GM18511 (cell line): ENCODE measurements around the gene EFEMP2.

Experiments used
- ATAC-seq: cut with Tn5 transposase; IDR thresholded peaks from one replicate; pipeline ENCODE4 v1.9.1; 2021; ENCODE audit warnings: mild to moderate bottlenecking, moderate library complexity; ENCODE audit not compliant: unreplicated experiment

EFEMP2 gene

DNA sequence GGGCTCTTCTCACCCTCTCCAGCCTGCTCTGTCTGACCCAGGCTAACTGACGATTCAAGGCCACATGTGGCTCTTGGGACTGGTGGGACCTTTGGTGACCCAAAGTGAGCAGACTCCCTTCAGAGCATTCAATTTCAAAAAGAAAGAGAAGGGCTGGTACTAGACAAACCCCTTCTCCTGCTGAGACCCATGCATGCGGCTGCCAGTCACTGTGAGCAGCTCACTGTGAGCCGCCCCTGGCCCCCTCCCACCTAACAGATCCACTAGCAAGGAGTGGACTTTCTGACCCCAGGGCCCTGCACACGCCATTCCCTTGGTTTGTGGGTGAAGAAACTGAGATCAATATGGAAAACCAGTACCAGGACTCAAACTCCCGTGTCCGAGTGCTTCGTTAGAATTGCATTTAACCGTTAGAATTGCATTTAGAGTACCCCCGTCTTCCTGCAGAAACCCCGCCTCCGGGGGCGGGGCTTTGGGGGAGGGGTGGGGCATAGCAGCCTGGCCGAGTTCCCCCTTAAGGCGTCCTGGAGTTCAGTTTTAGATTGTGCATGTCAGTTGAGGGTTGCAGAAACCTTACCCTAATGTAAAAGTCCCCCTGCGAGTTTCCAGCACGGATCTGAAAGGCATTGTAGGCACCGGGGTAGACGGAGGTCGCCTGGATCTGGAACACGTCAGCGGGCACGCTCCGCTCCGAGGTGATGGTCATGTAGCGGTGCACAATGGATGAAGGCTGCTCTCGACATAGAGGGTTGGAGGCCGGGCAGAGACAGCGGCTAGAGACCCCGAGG is 5.1 kb downstream of the EFEMP2 start:
- no peak for ATAC-seq

DNA sequence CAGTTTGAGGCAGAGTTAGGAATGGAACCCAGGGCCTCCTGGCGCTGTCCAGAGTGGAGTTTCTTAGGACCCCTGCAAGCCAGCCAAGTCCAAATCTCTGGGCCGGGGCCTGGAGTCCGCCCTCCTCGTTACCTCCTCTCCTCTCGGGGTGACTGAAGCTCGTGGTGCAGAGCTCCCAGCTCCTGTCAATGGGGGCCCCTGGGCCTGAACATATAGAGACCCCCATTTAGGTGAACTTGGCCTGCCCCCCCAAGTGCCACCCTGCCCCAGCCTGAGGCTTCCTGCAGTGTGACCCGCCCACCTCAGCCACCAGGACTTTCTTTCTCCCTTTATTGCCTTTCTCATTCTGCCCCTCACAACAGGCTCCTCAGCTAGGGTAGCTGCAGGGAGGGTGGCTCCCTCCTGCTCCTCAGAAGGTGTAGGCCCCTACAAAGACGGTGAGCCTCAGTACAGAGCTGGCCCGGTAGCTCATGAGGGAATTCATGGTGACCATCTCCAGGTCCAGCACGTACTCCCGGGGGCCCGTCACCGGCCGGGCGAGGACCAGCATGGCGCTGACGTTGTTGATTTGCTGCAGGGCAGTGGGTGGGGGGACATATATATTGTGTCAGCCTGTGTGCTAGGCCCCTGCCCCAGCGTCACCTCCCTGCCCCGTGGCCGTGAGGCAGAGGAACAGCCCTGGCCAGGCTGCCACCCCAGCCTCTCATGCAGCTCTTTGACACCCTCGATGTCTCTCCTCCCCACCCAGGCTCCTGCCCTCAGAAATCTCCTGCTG is 5.9 kb downstream of the EFEMP2 start:
- no peak for ATAC-seq

DNA sequence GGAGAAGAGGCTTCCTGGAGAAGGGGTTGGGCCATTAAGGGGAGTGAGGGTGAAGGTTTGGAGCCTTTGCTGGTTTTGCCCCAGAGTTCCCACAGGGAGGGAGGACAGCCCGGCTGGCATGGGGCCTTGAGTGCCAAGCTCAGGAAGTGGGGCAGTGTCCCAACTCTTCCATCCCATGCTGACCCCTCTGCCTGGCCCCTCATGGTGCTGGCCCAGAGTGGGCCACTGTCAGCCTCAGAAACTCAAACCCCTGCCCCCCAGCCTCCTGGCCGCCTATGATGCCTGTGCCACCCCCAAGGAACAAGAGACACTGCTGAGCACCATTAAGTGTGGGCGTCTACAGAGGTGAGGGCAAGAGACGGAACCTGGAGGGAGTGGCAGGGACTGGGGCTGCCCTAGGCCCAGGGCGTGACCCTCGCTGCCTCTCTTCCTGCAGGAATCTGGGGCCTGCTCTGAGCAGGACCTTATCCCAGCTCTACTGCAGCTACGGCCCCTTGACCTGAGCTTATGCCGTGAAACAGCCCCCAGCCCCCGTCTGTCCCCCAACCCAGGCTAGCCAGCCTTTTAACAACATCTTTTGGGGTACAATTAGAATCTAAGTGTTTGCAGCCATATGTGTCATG is 6.9 kb downstream of the EFEMP2 start:
- no peak for ATAC-seq

DNA sequence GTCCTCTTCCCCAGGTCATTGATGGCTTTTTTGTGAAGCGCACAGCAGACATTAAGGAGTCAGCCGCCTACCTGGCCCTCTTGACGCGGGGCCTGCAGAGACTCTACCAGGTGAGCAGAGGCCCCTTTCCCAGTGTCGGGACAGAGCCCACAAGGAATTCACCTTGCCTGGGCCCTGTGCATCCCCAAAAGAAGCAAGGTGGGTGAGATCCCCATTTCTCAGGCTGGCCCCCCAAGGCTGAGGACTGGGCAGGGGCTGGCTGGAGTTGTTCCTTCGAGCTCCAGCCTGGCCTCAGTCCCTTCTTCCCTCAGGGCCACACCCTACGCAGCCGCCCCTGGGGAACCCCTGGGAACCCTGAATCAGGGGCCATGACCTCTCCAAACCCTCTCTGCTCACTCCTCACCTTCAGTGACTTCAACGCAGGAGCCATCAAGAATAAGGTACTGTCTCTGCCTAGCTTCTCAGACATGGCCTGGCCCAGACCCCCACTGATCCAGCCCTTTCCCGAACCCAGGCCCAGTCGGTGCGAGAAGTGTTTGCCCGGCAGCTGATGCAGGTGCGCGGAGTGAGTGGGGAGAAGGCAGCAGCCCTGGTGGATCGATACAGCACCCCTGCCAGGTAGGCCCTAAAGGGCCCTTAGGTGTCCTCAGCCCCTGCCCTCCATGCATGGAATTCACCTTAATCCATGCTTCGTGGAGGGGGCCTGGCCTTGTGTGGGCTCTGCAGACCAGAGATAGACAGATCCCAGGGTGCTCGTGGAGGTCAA is 7.7 kb downstream of the EFEMP2 start:
- ATAC-seq: no peak

DNA sequence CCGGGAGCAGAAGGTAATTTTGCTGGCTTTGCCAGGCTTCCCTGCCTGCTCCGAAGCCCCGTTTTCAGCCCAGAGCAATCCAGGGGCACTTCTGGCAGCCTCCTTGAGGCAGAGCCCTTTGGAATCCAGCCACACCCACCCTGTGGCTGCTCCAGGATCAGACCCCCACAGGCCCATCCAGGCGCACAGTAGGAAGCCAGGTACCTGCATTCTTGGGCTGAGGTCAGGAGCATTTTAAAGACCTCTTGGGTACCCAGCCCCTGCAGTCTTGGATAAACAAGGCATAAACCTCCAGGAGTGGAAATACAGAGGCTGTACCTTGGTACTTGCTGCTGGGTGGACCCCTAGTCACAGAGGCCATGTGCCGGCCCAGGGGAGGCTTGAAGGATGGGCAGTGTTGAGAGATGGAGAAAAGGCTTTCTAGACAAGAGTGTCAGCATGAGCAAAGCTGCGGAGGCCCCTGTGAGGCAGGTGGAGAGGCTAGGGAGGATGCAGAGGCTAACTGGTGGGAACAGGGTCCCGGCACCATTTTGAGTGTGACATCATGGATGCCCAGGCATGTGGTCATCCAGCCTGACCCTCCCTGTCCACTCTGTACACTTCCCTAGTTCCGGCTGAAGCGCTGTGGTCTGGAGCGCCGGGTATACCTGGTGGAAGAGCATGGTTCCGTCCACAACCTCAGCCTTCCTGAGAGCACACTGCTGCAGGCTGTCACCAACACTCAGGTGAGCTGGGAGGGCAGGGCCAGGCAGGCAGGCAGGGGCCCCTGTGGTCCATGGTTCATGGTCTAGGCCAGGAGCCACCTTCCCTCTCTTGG is 8.5 kb downstream of the EFEMP2 start:
- ATAC-seq: no peak

DNA sequence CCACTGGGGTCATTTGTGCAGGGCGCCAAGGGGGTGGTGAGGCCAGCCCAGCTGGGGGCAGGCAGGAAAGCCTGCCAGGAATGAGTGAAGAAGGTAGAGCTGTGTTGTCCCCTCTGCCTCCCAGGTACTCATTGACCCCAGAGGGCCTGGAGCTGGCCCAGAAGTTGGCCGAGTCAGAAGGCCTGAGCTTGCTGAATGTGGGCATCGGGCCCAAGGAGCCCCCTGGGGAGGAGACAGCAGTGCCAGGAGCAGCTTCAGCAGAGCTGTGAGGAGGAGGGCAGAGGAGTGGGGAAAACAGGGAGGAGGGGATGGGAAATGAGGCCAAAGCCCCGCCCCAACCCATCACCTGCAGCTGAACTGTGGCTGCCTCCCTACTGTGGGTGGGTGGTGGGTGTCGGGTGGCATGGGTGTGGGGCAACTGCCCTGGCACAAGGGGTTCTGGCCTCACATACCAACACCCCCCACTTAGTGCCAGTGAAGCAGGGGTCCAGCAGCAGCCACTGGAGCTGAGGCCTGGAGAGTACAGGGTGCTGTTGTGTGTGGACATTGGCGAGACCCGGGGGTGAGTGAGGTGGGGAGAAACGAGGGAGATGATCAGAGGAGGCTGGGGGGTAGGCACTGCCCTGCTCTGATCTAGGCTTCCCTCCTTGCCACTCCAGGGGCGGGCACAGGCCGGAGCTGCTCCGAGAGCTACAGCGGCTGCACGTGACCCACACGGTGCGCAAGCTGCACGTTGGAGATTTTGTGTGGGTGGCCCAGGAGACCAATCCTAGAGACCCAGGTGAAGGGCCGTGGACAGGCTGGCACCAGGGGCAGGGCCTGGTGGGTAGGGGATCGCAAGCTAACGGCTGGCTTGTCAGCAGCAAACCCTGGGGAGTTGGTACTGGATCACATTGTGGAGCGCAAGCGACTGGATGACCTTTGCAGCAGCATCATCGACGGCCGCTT is 9.4 kb downstream of the EFEMP2 start:
- no peak for ATAC-seq

DNA sequence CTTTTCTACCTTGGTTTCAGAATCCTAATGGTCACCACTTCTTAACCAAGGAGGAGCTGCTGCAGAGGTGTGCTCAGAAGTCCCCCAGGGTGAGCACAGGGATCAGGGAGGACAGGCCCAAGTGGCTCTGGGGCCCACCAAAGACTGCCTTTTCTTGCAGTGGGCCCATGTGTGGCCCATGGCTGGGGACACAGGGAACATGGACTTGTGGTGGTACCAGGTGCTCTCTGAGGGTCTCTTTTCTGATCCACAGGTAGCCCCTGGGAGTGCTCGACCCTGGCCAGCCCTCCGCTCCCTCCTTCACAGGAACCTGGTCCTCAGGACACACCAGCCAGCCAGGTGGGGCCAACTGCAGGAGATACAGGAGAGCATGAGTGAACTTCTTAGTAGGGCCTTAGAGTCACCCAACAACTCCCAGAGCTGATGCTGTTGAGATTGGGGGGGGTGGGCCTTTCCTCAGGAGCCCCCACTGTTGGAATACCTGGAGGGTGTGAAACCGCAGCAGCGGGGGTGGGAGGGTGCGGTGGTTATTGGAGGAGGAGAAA is 10.3 kb downstream of the EFEMP2 start:
- ATAC-seq: no peak

DNA sequence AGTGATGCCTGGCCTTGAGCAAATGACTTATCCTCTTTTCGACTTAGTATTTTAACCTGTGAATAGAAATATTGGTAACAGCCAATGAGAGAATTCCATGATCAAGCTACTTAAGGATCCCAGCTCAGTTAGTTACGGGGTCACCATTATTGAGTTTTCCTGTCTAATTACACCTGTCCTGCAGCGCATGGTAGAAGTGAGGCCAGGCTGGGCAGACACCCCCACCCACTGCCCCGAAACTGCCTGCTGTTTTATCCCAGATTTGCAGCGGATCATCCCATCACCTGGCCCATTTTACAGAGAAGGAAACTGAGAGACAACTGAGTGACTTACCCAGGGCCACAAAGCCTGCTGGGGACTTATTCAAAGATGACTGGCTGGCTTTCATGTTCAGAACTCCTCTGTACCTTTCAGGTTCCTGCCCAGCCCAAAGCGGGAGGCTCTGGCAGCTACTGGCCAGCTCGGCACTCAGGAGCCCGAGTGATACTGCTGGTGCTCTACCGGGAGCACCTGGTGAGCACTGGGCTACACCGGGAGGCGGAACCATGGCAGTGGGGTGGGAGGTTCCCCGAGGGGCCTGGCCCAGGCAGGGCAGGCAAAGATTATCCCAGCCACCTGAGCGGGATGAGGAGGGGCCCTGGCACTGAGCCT is 10.9 kb downstream of the EFEMP2 start:
- ATAC-seq: no peak

DNA sequence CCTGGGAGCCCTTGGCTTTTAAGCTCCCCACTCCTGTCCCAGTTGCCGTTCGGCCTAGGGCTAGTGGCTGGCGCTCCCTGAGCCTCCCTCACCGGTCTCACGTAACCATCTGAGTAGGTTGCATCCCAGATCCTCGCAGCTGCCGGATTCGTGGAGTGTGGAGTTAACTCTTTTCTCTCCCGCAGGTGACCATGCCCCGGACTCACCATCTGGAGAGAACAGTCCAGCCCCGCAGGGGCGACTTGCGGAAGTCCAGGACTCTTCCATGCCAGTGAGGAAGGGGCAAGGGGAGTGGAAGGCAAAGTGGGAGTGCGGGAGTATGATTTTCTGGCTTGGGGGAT is 11.5 kb downstream of the EFEMP2 start:
- no peak for ATAC-seq

DNA sequence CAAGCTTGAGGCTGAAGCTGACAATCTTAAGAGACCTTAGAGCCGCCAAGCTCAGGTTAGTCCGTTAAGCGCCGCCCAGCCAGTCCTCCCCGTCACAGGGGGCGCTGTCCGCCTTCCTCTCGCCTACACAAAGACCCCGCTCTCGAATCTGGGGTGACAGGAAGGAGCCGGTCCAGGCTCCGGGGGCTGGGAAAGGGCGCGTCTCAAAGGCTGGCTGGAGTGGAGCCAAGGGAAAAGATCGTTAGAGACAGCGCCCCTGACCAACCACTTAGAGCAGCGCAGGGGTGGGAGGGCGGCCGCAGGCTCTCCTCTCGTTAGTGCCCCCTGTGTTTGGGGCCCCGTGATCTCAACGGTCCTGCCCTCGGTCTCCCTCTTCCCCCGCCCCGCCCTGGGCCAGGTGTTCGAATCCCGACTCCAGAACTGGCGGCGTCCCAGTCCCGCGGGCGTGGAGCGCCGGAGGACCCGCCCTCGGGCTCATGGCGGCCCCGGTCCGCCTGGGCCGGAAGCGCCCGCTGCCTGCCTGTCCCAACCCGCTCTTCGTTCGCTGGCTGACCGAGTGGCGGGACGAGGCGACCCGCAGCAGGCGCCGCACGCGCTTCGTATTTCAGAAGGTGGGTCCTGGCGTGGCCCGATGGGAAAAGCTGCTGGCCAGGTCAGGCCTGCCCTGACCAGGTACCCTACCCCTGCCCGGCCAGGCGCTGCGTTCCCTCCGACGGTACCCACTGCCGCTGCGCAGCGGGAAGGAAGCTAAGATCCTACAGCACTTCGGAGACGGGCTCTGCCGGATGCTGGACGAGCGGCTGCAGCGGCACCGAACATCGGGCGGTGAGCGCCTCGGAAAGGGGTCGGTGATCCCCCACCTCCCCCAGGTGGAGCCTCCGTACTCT is 12.1 kb downstream of the EFEMP2 start, which contains the start of gene MUS81:
Gene MUS81 (plus strand): TSS at position 156 of the 887 bp plus-strand sequence. CDS start 321 bp downstream, at position 477.
- ATAC-seq: peak; percentile 39

DNA sequence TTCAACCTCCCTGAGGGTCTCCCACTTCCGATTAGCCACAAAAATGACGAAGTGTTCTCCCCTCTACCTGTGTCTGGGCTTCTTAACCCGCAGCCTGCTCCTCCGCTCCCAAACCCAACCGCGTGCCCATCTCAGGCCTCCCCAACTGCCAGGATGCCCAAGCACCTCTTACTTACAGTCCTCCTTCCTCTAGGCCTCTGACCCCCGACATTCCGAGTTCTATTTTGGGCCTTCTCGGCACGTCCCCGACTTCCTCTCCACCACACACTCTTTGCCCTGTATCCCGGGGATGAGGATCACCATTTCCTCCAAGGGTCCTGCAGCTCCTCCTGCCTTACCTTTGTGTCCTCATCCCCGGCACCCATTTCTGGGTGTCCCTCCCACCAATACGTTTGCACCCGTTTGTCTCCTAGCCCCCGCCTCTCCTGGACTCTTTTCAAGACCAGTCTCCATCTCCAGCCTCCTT is 12.8 kb downstream of the EFEMP2 start:
- ATAC-seq: no peak

DNA sequence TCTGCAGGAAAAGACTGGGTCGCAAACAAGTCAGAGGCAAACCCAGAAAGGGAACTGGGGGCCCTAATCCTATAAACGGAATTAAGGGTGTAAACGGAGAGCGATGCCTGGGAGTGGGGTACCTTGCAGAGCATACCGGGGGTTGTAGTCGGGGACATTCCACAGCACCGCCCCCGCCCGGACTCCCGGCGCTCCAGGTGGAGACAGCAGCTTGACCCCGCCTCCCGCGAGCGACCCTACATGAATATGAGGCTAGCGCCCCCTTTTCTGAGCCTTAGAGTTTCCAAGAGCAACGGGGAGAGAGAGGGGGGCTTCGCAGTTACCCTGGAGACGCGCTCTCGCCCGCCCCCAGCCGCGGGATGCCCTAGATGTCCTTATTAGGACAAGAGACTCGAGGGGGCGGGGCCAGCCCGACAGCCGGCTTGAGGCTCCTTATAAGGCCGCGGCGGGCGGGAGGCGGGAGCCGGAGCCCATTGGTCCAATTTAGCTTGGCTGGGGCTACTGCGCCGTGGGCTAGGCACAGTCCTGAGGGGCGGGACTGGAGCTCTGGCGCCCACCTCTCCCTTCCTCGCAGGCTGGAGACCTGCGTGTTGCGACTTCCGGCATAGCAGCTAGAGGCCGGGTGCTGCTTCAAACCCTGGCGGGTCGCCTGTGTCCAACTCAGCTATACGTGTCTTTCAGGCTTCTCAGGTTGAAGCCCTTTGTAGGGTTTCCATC is 13.3 kb downstream of the EFEMP2 start:
- peak; percentile 62 for ATAC-seq

DNA sequence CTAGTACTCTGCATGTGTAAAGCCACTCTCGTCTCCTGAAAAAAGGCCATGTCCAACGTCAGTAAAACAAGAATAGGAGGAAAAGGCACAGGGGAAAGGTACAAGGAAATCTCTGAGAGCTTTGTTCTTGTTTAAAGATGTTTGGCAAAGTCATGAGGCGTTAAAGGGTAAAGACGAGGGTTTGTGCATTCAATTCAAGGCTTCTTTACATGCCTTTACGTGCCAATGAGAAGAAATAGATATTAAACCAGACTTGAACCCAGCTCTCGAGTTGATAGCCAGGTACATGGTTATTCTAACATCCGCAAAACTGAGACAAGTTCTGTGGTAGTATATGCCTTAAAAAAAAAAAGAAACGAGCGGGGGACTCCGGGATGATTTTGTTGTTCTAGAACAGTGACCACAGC is 13.9 kb downstream of the EFEMP2 start:
- ATAC-seq: no peak

DNA sequence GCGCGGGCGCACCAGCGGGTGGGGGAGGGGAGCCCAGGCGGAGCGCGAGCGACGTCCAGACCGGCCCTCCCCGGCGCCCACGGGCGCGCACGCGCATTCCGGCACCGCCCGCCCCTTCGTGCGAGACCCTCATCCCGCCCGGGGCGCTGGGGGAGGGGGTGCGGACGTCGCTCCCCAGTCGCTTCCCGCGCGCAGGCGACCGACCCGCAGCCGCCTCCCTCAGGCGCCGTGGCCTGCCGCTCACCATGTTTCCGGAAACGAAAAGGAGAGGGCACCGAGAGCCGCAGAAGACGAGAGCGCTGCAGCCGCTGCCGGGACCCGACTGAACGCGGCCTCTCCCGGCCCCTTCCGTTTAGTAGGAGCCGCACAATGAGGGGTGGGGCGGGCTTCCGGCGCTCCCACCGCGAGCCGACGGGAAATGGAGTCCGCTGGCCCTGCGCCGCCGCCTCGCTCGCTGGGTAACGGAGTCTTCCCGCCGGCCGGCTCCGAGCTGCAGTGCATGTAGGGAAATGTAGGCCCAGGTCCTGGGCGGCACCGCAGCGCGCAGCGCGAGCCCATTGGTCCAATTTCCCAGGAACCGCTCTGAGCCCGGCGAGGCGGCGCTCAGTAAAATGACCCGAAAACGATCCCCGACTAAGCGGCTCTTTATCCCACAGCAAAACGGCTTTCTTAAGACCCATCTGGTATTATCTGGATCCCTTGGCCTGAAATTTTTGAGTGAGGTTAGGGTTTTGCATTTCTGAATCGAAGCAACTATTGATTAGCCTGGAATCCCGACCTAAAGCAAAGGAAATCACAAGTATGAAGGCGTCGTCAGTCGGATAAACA is 14.5 kb downstream of the EFEMP2 start, which contains the start of gene CFL1:
Gene CFL1 (minus strand): TSS at position 328 of the 828 bp plus-strand sequence. CDS start 81 bp downstream, at position 247.
- peak; percentile 47 for ATAC-seq

DNA sequence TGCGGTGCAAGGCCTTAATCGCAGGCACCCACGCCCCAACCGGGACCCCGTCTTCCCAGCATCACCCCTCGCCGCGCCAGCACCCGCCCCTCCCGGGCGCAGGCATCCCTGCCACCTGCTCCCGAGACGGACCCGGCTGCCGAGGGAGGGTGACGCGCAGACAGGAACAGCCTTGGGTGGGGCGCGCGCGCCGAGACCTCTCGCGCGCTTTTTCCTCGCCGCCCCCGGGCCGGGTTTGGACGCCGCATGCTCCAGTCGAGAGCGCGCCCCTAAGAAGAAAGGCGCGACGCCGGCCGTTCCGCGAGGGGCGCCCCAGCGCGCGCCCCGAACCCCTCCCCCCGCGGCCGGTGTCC is 15.1 kb downstream of the EFEMP2 start:
- peak; percentile 2 for ATAC-seq
